NCI-H2196 treated with DMSO at 0.1 percent for 48 hours (cell line): Measurements from ENCODE around the gene NLRP10.
"Not testable (repeated sequence)": the region's sequence is repeated elsewhere in the genome, so short reads cannot be mapped to it uniquely, and the experiment has no call there.

Experiments used
- DNase-seq: peaks from one replicate; lab custom pipeline; 2025; ENCODE audit not compliant: unreplicated experiment; lab: John Stamatoyannopoulos, UW

The NLRP10 gene, protein sequence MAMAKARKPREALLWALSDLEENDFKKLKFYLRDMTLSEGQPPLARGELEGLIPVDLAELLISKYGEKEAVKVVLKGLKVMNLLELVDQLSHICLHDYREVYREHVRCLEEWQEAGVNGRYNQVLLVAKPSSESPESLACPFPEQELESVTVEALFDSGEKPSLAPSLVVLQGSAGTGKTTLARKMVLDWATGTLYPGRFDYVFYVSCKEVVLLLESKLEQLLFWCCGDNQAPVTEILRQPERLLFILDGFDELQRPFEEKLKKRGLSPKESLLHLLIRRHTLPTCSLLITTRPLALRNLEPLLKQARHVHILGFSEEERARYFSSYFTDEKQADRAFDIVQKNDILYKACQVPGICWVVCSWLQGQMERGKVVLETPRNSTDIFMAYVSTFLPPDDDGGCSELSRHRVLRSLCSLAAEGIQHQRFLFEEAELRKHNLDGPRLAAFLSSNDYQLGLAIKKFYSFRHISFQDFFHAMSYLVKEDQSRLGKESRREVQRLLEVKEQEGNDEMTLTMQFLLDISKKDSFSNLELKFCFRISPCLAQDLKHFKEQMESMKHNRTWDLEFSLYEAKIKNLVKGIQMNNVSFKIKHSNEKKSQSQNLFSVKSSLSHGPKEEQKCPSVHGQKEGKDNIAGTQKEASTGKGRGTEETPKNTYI

DNA sequence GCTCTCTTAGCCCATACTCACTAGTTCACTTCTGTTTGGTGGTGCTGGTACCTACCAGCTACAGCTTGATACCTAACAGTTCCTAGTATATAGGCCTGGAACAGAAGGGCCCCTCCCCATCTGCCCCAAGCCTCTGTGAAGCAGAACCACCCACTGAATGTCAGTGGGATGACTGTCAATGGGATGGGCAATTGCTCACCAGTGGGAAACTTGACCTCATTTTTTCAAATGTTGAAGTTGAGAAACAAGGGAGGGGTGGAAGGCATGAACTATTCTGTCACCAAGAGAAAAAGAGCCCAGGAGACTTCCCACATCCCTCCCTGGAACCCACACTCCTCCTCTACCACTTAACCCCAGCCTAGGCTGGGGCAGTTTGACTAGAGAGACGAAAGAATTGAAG, at the start of gene NLRP10:
Gene NLRP10, minus strand, starts transcription at position 62 of the 400 bp plus-strand sequence. CDS start 1,952 bp downstream, outside the sequence.
- no peak for DNase-seq

DNA sequence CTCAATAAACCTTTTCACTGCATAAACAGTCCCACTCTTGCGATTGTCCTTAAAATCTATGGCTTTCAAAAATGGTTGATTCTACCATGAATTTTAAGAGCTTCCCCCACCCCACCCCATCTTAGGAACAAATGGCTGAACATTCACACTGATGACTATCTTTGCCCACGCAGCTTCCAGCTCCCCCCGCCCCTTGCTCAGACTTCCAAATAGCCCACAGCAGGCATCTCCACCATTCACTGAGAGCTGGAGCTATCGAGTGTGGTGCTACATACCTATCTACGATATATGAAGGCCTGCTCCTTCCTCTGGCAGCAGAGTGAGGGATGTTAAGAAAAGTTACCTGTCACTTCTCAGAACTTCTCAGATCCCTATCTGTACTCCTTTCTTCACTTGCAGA, 48.6 kb upstream of the NLRP10 start:
- no peak for DNase-seq

DNA sequence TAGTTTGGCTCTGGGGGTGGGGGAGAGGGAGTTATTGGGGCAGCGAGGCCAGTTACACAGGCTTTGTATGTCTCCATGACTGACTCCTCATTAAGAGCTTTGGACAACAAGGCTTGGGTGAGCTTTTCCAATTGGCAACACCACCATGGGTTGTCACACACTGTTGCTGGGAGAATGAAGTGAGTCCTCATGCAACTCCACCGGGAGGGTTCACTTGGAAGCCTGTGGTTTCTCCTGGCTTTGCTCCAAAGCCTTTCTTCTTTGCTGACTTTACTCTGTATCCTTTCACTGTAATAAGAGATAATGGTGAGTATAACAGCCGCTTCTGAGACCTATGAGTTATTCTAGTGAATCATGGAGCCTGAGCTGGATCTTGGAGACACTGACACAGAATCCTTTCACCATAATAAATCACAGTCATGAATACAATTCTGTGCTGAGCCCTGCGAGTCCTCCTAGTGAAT, 46.8 kb upstream of the NLRP10 start:
- no peak for DNase-seq

DNA sequence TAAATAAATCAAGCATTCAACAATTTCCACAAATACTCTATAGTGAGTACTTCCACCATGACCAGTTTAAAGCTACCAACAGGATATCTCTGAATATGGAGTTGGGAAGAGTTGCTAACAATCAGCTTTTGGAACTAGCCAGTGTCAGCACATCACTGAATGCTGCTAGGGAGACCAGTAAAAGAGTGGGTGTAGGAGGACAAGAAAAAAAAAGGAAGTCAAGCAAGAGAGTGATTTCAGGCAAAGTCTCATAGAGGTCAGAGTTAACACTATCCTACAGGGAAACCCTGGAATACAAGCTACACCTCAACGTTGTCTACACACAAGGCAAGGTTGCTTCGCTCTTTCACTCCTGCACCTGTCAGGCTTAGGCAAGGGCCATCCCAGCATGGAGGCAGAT, 46.1 kb upstream of the NLRP10 start:
- no peak for DNase-seq

DNA sequence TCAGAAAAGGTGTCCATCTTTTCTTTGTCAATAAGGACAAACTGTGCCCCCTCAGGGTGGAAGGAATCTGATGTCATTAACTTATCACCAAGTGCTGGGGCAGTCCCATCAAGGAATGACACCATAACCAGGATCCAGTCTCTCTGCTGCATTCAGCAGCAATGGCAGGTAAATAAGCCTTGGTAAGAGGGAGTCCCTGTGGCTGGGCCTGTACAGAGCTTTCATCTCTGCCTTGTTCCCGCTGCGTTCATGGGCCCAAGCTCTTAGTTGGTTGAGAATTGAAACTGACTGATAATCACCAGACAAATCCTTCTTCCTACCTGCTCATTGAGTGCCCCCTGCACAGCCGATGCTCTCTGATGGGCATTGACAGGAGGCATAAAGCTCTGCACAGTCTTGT, 44.6 kb upstream of the NLRP10 start:
- DNase-seq: no peak

DNA sequence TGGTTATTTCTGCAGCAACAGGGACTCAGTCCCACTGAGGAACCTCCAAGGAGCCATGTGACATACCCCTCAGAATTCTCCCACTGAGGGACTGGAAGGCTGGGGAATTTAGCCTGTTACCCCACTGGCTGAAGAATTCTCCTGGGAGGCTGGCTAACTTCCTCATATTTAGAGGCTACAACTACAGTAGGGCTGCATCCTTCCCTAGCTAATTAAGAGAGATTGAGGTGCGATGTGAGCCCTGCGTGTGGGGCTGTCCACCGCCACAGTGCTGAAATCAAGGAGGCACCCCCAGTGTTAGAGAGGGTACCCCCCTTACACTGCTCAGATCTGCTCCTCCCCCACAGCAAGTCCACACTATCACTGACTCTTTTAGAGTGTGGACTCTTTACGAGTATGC, 43.0 kb upstream of the NLRP10 start:
- no peak for DNase-seq

DNA sequence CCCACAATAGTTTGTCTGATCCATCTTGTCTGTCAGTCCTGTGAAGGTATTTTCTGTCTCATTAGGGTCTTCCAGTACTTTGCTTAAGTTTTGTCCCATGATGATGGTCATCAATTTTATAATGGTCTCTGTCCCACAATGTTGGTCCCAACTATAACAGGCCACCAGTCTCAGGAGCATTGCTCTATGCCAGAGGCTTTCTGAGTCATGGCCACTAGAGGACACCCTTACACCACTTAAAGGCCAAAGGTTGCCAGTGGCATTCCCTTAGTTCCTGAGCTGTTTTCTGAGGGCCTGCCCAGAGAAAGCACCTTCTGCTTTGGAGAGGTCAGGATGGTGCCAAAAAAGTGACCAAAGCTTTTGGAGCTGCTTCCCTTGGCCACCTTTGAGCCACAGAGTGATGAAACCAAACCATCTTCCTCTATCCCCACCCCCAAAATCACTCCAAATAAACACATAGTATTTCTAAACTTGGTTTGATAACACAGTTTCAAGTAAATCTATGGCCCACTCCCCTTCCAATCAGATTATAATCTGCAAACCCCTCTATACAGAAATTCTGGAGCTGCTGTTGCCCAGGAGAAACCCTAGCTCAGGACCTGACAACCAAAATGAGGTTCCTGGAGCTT, 41.2 kb upstream of the NLRP10 start:
- DNase-seq: peak; percentile 33

DNA sequence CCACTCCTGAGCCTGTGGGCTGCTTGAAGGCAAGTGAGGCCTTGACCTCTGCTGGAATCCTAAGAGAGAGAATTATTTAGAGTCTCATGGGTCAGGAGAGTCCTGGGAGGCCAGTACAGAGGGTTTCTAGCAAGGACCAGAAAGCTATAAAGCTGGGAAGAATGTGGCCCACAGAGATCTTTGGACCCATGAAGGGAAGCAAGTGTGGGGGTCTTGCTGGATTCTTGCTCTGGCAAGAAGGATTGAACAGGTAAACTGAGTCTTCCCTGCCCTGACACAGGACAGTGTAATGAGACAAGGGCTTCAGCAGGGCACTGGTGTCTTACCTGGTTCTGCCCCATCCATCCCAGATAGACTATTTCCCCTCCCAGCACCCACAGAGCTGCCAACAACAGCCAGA, 40.3 kb upstream of the NLRP10 start:
- no peak for DNase-seq

DNA sequence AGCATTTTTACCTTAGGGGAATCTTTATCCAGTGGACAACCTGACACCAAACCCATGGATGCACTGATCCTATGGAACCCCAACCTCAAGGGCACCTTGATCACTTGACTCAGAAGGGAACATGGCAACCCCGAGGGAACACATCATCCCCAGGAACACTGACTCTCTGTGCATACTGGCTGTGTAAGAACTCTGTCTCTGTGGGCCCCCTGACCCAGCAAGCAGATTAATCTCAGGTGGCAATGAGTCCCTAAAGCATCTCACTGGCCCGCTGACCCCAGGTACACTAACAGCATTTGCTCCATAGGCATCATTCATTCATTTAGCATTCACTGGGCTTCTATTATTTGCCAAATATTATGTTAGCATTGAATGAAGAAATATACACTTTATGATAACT, 38.8 kb upstream of the NLRP10 start:
- no peak for DNase-seq

DNA sequence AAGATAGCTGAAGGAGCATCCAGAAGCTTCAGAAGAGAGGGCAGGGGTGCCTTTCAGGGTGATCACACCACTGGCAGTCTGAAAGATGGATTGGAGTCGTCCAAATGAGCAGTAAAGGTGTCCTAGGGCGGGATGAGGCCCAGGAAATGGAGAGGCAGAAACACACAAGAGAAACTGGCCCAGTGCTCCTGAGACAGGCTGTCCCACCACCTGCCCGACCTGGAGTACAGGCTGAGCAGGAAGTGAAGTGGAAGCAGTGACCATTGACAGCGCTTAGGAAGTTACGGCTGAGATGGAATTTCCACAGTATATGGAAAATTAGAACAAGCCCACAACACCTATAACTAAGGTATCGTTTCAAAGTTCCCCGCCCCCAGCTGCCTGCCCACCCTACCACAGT, 37.9 kb upstream of the NLRP10 start:
- DNase-seq: no peak

DNA sequence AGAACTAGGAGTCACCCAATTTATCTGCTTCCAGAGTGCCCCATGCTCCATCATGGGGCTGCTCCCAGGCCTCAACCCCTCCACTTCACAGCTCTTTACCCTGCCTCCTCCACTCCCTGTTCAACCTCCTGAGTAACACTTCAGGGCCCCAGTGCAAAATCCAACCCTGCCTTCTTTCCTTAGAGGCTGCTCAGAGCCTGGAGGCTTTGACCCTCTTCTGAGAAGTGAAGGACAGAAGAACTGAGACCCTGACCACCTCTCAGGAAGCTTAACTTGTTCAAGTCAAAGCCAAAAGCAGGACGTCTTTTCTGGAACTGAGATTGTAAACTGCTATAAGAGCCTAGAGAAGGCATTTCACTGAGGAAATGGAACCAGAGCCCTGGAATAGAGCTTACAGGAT, 37.4 kb upstream of the NLRP10 start:
- no peak for DNase-seq

DNA sequence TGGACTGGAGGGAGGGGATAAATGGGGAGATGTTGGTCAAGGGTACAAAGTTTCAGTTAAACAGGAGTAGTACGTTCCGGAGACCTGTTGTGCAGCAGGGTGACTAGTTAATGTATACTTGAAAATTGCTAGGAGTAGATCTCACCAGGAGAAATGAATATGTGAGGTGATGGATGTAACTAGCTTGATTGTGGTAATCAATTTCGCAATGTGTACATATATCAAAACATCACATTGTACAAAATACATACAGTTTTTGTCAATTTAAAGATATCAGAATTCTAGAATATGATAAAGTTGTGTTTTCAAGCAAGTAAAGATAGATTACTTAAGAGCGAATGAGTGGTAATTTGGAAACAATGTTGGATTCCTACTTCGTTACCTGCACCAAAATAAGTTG, 35.1 kb upstream of the NLRP10 start:
- DNase-seq: no peak

DNA sequence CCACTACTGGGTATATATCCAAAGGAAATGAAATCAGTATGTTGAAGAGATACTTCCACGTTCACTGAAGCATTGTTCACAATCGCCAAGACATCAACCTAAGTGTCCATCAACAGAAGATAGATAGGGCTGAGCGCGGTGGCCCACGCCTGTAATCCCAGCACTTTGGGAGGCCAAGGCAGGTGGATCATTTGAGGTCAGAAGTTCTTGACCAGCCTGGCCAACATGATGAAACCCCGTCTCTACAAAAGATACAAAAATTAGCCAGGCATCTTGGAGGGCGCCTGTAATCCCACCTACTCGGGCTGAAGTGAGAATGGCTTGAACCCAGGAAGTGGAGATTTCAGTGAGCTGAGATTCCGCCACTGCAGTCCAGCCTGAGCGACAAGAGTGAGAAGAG, 34.5 kb upstream of the NLRP10 start:
- no peak for DNase-seq

DNA sequence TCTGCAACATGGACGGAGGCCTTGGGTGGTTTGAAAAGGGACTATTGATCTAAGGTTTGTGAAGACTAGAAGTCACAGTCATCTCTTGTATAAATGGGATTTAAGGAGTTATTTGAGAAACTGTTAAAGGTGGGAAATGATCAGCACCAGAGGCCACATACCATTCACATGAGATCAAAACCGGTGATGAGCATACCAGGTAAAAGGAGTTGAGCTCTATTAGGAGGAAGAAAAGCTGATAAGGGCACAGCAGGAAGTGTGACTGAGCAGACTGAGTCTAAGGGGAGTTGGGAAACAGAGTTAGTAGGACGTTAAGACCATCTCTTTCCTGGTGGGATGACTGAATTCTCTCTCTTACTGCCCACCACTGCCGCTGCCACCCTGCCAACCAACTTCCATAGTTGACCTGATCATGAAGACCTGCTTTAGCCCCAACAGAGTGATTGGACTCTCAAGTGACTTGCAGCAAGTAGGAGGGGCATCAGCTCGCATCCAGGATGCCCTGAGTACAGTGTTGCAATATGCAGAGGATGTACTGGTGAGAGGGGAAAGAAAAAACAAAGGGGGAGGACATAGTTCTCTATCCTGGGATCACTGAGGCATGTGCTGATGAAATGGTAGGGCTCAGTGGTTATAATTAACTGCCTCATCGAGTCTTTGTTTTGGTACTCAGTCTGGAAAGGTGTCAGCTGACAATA, 29.5 kb upstream of the NLRP10 start:
- no peak for DNase-seq

DNA sequence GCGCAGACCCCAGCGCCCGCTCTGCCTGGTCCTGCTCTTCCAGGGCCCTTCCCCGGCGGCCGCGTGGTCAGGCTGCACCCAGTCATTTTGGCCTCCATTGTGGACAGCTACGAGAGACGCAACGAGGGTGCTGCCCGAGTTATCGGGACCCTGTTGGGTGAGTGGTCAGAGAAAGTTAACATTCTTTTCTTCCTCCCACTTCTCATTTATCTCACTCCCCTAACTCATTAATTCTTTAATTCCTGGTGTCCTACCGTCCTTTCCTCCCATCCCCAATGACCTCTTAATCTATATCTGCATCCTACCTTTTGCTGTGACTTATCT, 22.3 kb upstream of the NLRP10 start:
- not testable (repeated sequence) for DNase-seq

DNA sequence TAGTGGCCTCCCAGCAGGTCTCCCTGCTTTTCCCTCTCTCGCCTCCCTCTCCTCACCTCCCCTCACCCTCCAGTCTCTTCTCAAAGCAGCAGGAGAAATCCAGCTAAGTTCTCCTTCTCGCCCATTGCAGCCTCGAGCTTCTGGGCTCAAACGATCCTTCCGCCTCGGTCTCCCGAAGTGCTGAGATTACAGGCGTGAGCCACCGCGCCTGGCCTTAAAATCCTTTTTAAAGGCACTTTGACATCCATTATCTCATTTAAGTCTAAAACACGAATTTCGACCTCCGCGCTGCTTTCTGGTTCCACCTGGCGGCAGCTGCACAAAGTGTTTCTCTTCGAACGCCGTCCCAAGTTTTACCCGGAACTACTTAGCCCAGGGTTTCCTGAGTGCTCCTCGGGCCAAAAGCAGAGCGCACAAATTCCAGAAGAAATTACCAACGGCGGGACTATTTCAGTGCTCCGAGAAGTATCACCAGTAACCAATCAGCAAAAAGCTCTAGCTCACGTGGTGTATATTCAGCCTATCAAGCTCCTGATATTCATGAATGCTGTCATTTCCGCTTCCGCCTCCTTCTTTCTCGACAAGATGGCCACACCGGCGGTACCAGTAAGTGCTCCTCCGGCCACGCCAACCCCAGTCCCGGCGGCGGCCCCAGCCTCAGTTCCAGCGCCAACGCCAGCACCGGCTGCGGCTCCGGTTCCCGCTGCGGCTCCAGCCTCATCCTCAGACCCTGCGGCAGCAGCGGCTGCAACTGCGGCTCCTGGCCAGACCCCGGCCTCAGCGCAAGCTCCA, 21.7 kb upstream of the NLRP10 start, which contains the start of gene EIF3F:
Gene EIF3F, plus strand, starts transcription at position 570 of the 792 bp plus-strand sequence. Its CDS starts 16 bp downstream, at position 586.
- peak; percentile 98 for DNase-seq

DNA sequence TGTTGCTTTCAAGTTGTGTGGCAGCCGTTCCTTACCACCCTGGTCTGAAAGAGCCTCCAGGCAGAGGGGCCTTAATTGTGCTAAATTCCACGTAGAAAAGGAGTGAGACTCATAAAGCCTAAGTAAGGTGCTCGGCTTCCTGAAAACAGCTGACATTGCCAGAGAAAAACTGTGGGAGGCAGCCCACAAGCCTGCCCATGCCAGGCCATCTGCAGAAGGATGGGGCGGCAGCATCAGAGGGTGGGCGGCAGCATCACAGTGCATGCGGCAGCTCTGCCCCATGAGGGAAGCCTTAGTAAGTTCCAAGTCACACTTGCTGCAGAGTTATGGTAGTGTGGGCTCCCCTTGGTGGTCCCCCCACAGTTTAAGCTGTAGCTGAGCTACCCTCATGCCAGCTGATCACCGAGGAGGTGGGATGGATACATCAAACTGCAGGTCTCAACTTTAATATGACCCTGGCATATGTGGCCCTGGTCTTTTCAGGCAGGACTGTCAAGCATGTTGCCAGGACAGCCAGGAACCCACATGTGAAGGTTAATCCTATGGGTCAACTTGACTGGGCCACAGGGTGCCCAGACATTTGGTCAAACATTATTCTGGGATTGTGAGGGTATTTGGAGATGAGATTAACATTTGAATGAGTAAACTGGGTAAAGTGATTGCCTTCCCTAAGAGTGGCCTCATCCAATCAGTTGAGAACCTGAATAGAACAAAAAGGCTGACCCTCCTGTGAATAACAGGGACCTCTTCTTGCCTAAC, 18.8 kb upstream of the NLRP10 start:
- DNase-seq: no peak

DNA sequence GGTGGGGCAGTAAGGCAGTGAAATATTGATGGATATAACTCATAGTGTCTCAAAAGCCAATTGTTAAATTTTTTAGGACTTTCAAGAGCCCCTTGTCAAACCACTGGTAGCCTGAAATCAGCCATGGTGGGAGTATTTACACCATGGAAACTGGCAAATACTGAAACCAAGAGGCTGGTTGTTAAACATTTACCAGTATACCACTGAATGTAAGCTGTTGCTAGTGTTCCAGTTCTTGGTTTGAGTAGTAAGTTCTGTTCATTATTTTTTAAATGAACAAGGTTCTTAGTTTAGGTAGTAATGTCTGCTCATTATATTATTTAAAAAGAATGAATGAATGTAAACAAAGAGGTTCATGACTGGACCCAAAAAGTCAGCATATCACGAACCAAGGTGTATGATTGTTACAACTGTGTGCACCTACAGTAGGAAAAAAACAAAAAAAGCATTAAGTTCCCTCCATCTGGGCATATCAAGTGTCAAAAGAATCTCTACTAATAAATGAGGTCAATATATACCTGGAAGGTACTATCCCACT, 17.4 kb upstream of the NLRP10 start:
- no peak for DNase-seq

DNA sequence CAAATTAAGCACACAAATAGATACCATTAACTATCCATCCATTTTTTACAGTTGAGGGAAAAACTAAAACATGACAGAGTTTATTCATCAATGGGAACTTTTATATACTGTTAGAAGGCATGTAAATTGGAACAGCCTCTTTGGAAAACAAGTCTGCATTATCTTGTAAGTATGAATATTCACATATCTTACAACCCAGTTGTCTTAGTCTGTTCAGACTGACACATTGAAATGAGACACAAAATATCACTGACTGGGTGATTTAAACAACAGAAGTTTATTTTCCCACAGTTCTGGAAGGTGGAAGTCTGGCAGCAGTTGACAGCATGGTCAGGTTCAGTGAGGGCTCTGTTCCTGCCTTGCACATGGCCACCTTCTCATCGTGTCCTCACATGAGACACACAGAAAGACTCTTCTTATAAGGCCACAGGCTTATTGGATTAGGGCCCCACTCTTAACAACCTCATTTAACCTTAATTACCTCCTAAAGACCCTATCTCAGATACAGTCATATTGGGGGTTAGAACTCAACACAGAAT, 16.4 kb upstream of the NLRP10 start:
- no peak for DNase-seq
